ENCODE measurements around the gene TCOF1. TPM values are rescaled to one million over a fixed set of nuclear protein-coding genes. Genes with fewer than 3 reads are reported as not detected.

TCOF1 gene
- total RNA-seq, 2 donors from 2014 or later, result 17.3 to 68.5 TPM

GRCh38 chr5:150400316-150401075, 43.0 kb downstream of the TCOF1 start:
- H3K4me3 ChIP-seq, result no peak overlapping the region
- H3K27me3 ChIP-seq, result no peaks in the 10 kb centered on the region
- H3K9ac ChIP-seq (ENCODE audit: low read depth in 2 of 2, low read length in 2 of 2), result no peak overlapping the region
- no peak for DNase-seq
- H3K9me3 ChIP-seq, result no peaks in the 10 kb centered on the region
- H3K4me1 ChIP-seq, result no peaks in the 10 kb centered on the region
- H3K27ac ChIP-seq, result no peak overlapping the region
- H3K36me3 ChIP-seq, result peaks cover 8% of the 10 kb centered on the region
- intact Hi-C loops (cut with DNase I), result no loop called here
- TF ChIP-seq CTCF (IDR thresholded peaks at IDR 0.05), result no peak

DNA sequence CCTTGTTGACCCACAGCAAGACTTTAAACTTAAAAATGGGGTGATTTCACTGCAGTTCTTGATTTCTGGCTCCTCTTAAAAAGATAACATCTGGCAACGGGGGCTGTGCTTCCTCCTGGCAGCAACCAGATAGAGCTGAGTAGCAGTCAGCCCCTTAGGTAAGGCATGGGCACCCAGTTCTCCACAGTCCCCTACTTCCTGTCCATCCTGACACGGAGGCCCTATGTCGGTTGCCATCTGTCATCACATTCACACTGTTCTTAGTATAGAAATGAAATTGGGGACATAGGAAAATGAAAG, 43.5 kb downstream of the TCOF1 start:
- no peaks in the 10 kb centered on the region for H3K9me3 ChIP-seq
- H3K27ac ChIP-seq, result no peak overlapping the region
- H3K9ac ChIP-seq (ENCODE audit: low read depth in 2 of 2, low read length in 2 of 2), result no peak overlapping the region
- intact Hi-C loops (cut with DNase I), result no loop called here
- H3K4me1 ChIP-seq, result no peaks in the 10 kb centered on the region
- peaks cover 8% of the 10 kb centered on the region for H3K36me3 ChIP-seq
- DNase-seq, result no peak
- H3K27me3 ChIP-seq, result no peaks in the 10 kb centered on the region
- H3K4me3 ChIP-seq, result no peak overlapping the region
- TF ChIP-seq CTCF (IDR thresholded peaks at IDR 0.05), result no peak

- Histone ChIP-seq H3K9ac (ENCODE audit: low read depth in 2 of 2, low read length in 2 of 2) (no peak overlapping the region), H3K9me3 (no peaks in the 10 kb centered on the region), H3K27me3 (no peaks in the 10 kb centered on the region), H3K4me3 (no peak overlapping the region), H3K4me1 (no peaks in the 10 kb centered on the region), H3K27ac (no peak overlapping the region), H3K36me3 (peaks cover 8% of the 10 kb centered on the region)
- no peak for DNase-seq
- no peak for TF ChIP-seq CTCF (IDR thresholded peaks at IDR 0.05)
- intact Hi-C loops (cut with DNase I), result no loop called here
Measured at GRCh38 chr5:150401376-150402228, 44.1 kb downstream of the TCOF1 start.

DNA sequence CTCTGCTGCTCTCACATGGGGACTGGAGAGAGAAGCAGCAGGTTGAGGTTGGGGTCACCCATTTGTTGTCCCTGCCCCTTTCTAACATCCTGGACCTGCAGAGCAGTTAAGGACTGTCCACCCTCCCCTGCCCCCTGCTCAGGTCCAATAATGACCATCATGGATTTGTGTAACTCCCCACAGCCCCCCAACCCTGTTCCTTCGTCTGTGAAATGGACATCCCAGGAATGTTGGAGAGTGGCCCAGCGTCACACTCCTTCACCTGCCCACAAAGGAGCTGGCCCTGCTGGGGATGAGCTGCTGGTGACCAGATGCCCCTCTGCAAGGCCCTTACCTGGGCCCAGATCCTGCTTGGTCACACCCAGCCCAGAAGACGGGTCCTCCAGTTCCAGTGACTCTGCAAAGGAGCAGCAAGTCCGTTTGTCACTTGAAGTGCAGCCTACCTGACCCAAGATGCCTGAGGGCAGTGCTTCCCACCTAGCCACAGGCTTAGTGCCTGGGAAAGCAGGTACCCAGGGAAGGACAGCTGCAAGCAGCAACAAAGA, 44.8 kb downstream of the TCOF1 start:
- Histone ChIP-seq H3K4me3 (no peak overlapping the region), H3K36me3 (peaks cover 8% of the 10 kb centered on the region)
- no peak for TF ChIP-seq CTCF (IDR thresholded peaks at IDR 0.05)

DNA sequence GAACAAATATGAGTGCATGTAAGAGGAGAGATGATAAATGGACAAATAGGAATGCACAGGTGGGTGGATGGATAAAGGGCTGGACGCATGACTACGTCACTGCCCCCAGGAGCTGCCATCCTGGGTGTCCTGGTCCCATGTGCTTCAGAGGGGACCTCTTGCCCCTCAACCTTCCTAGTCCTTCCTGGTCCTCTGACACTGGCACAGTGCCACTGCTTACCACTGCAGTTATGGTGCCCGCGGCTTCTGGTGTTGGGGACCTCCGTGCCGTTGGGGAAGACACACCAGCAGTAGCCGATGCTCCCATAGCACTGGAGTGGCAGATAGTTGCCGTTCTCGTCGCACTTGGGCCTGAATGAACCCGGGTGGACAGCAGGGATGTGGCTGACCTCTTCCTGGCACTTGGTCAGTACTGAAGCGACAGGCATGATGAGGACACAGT, 45.4 kb downstream of the TCOF1 start:
- no peaks in the 10 kb centered on the region for H3K27me3 ChIP-seq
- H3K27ac ChIP-seq, result no peak overlapping the region
- no peak overlapping the region for H3K4me3 ChIP-seq
- H3K4me1 ChIP-seq, result no peaks in the 10 kb centered on the region
- H3K36me3 ChIP-seq, result peaks cover 8% of the 10 kb centered on the region
- H3K9me3 ChIP-seq, result no peaks in the 10 kb centered on the region
- no peak for TF ChIP-seq CTCF (IDR thresholded peaks at IDR 0.05)
- no peak overlapping the region for H3K9ac ChIP-seq (ENCODE audit: low read depth in 2 of 2, low read length in 2 of 2)
- no peak for DNase-seq
- intact Hi-C loops (cut with DNase I), result no loop called here

More for the DNA sequence above, 44.8 kb downstream of the TCOF1 start:
- intact Hi-C loops (cut with DNase I), result no loop called here
- Histone ChIP-seq H3K9ac (ENCODE audit: low read depth in 2 of 2, low read length in 2 of 2) (no peak overlapping the region), H3K4me1 (no peaks in the 10 kb centered on the region), H3K27ac (no peak overlapping the region), H3K9me3 (no peaks in the 10 kb centered on the region), H3K27me3 (no peaks in the 10 kb centered on the region)
- no peak for DNase-seq

All from colonic mucosa (tissue), 4 donors.